DOHH2 (cell line): ENCODE results near the gene TRIM54.

Source experiments
- CTCF ChIP-seq: fragments of 200-600 bp; sonication (generic); IDR thresholded peaks from one replicate; pipeline ENCODE4 v1.5.1; 2014; ENCODE audit warnings: antibody characterized with exemption, mild to moderate bottlenecking, low read depth, low read length; ENCODE audit not compliant: poor library complexity, severe bottlenecking
- EZH2phosphoT487 ChIP-seq: fragments of 200-600 bp; sonication (generic); IDR thresholded peaks from 2 replicates; pipeline ENCODE4 v1.6.1; 2017; ENCODE audit warnings: borderline replicate concordance, mild to moderate bottlenecking, antibody characterized with exemption, low read length, moderate library complexity, mixed read lengths

- TF ChIP-seq CTCF, result no peak
- TF ChIP-seq EZH2phosphoT487, result no peak
These were observed 11.6 kb upstream of the TRIM54 start for GRCh38 chr2:27270670-27271069.
